ENCODE measurements around the gene UBE4A. TPM values are rescaled to one million over a fixed set of nuclear protein-coding genes. Genes with fewer than 3 reads are reported as not detected.

Gene UBE4A
- total RNA-seq, 2 donors from 2014 or later: 39.6 to 42.6 TPM

DNA sequence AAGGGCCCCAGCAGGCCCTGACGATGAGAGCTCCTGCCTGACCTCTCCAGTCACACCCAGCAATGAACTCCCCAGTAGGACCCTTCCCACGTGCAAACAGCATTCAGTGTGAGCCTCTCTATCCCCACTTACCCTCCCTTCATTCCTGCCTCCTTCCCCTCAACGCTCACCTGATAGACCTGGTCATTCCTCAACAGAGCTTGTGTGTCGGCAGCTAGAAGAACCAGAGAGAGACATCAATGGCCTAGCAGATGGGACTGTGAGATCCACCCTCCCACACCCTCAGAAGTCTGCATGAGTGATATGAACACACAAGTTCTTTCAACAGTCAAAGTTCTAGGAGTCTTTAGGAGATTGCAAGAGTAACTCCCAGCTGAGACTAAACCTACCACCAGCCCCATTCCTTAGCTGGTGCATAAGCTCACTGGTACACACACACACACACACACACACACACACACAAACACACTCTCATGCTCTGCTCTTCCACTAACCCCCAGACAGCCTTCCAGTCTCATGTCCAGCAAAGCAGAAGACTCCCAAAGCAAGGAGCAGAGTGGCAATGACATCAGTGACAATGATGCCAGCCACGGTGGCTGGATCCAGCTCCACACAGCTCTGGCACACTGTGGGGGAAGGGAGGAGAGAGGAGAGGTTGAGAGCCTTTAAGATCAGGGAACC, 20.0 kb upstream of the UBE4A start:
- WGBS, 2 experiments (ENCODE audit: insufficient coverage in 1 of 2, insufficient read length in 1 of 2): 91 to 100% methylated on average over 3 to 5 of the region's 5 CpGs
- Histone ChIP-seq H3K4me1 (ENCODE audit: control insufficient read depth, insufficient read depth, low read length) (peaks cover 4% of the 10 kb centered on the region), H3K9ac (ENCODE audit: extremely low read depth, low read length, poor library complexity, severe bottlenecking) (no peak overlapping the region), H3K27me3 (ENCODE audit: control insufficient read depth, insufficient read depth, low read length, poor library complexity, severe bottlenecking) (peaks cover 28% of the 10 kb centered on the region), H3K36me3 (ENCODE audit: control insufficient read depth, insufficient read depth, low read length) (no peaks in the 10 kb centered on the region), H3K27ac (ENCODE audit: low read depth, low read length) (no peak overlapping the region), H3K9me3 (ENCODE audit: control insufficient read depth, low read length) (no peaks in the 10 kb centered on the region), H3K4me3 (ENCODE audit: low read length) (no peak overlapping the region)
- H3K36me3 Mint-ChIP-seq (ENCODE audit: low read depth): no peaks in the 10 kb centered on the region
- H3K9me3 Mint-ChIP-seq: no peaks in the 10 kb centered on the region
- H3K4me3 Mint-ChIP-seq: no peak overlapping the region
- TF ChIP-seq, protein P1, sequence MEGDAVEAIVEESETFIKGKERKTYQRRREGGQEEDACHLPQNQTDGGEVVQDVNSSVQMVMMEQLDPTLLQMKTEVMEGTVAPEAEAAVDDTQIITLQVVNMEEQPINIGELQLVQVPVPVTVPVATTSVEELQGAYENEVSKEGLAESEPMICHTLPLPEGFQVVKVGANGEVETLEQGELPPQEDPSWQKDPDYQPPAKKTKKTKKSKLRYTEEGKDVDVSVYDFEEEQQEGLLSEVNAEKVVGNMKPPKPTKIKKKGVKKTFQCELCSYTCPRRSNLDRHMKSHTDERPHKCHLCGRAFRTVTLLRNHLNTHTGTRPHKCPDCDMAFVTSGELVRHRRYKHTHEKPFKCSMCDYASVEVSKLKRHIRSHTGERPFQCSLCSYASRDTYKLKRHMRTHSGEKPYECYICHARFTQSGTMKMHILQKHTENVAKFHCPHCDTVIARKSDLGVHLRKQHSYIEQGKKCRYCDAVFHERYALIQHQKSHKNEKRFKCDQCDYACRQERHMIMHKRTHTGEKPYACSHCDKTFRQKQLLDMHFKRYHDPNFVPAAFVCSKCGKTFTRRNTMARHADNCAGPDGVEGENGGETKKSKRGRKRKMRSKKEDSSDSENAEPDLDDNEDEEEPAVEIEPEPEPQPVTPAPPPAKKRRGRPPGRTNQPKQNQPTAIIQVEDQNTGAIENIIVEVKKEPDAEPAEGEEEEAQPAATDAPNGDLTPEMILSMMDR (conservative IDR thresholded peaks at IDR 0.05): no peak
- peaks cover 47% of the 10 kb centered on the region for H3K27me3 Mint-ChIP-seq (ENCODE audit: insufficient read depth)
- DNase-seq: no peak
- peaks cover 11% of the 10 kb centered on the region for H3K4me1 Mint-ChIP-seq
- H3K27ac Mint-ChIP-seq: no peak overlapping the region

GRCh38 chr11:118340449-118340848, 19.0 kb upstream of the UBE4A start:
- 91 to 96% methylated on average over 3 of the region's 3 CpGs for WGBS, 2 experiments (ENCODE audit: insufficient coverage in 1 of 2, insufficient read length in 1 of 2)
- H3K27ac Mint-ChIP-seq: no peak overlapping the region

DNA sequence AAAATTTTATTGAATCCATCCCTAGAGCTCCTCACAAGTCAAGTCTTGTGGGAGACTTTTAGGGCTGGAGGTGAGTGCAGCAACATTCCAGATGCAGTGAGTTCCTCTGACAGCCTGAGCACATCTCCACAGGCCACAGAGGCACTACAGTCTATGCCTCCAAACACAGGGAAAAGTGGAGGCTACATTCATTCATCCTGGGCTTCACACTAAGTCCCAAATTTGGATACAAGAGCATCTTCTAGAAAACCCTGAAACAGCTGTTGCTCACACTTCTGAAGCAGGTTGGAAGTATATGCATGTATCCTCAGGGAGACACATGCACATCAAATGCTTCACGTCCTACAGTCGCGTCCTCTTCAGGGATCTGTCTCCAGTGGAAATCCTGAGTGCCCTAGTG, 18.1 kb upstream of the UBE4A start:
- Mint-ChIP-seq H3K4me1 (peaks cover 11% of the 10 kb centered on the region), H3K27me3 (ENCODE audit: insufficient read depth) (peaks cover 61% of the 10 kb centered on the region), H3K9me3 (no peaks in the 10 kb centered on the region), H3K4me3 (no peak overlapping the region), H3K36me3 (ENCODE audit: low read depth) (no peaks in the 10 kb centered on the region), H3K27ac (no peak overlapping the region)
- H3K27me3 ChIP-seq (ENCODE audit: control insufficient read depth, insufficient read depth, low read length, poor library complexity, severe bottlenecking): peaks cover 30% of the 10 kb centered on the region
- TF ChIP-seq, protein P1 (conservative IDR thresholded peaks at IDR 0.05): no peak
- H3K4me1 ChIP-seq (ENCODE audit: control insufficient read depth, insufficient read depth, low read length): peaks cover 4% of the 10 kb centered on the region
- no peak overlapping the region for H3K27ac ChIP-seq (ENCODE audit: low read depth, low read length)
- H3K36me3 ChIP-seq (ENCODE audit: control insufficient read depth, insufficient read depth, low read length): no peaks in the 10 kb centered on the region
- H3K9me3 ChIP-seq (ENCODE audit: control insufficient read depth, low read length): no peaks in the 10 kb centered on the region
- H3K4me3 ChIP-seq (ENCODE audit: low read length): no peak overlapping the region
- 100% methylated on average over 3 of the region's 3 CpGs for WGBS, 2 experiments (ENCODE audit: insufficient coverage in 1 of 2, insufficient read length in 1 of 2)
- DNase-seq: no peak
- no peak overlapping the region for H3K9ac ChIP-seq (ENCODE audit: extremely low read depth, low read length, poor library complexity, severe bottlenecking)

More at GRCh38 chr11:118340449-118340848, 19.0 kb upstream of the UBE4A start:
- DNase-seq: no peak
- Histone ChIP-seq H3K36me3 (ENCODE audit: control insufficient read depth, insufficient read depth, low read length) (no peaks in the 10 kb centered on the region), H3K9ac (ENCODE audit: extremely low read depth, low read length, poor library complexity, severe bottlenecking) (no peak overlapping the region), H3K27ac (ENCODE audit: low read depth, low read length) (no peak overlapping the region), H3K4me1 (ENCODE audit: control insufficient read depth, insufficient read depth, low read length) (peaks cover 4% of the 10 kb centered on the region), H3K9me3 (ENCODE audit: control insufficient read depth, low read length) (no peaks in the 10 kb centered on the region), H3K4me3 (ENCODE audit: low read length) (no peak overlapping the region), H3K27me3 (ENCODE audit: control insufficient read depth, insufficient read depth, low read length, poor library complexity, severe bottlenecking) (peaks cover 29% of the 10 kb centered on the region)
- no peak overlapping the region for H3K4me3 Mint-ChIP-seq
- peaks cover 54% of the 10 kb centered on the region for H3K27me3 Mint-ChIP-seq (ENCODE audit: insufficient read depth)
- TF ChIP-seq, protein P1 (conservative IDR thresholded peaks at IDR 0.05): no peak
- no peaks in the 10 kb centered on the region for H3K9me3 Mint-ChIP-seq
- peaks cover 11% of the 10 kb centered on the region for H3K4me1 Mint-ChIP-seq
- H3K36me3 Mint-ChIP-seq (ENCODE audit: low read depth): no peaks in the 10 kb centered on the region

Data from endodermal cell (in vitro differentiated cells).